ENCODE results near the gene AFAP1.

Gene AFAP1

DNA sequence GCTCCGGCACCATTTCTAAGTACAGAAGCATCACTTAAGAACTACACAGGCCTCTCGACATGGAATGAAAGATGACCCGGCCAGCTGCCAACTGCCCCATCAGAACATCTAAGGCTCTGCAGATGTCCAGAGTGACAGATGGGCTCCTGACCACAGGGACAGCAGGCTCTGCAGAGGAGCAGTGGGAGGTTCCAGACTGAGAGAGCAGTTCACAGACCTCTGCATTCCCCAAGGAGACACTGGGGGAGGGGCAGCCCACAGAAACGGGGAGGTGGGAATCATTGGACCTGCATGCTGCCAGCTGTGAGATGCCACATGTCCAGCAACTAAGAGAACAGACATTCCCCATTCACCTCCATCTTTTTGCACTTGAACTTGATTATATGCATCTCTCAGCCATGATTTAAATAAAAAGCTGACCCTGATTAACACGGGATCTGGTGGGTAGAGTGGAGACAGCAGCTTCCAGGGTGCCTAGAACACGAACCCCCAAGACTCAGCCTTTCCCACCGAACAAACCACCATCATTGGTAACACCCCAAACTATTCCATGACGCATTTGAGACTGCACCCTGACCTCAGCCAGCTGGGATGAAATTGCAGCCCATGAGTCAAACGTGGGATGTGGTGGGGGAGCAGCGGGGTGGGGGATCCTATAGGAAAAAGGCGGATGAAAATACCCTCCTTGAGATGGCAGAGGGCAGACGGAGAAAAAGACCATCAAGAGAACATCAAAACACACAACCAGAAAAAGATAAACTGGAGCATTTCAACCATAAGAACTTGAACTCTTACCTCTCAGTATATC, 47.2 kb downstream of the AFAP1 start:
- DNase-seq (ENCODE audit: low spot score), result no peak

DNA sequence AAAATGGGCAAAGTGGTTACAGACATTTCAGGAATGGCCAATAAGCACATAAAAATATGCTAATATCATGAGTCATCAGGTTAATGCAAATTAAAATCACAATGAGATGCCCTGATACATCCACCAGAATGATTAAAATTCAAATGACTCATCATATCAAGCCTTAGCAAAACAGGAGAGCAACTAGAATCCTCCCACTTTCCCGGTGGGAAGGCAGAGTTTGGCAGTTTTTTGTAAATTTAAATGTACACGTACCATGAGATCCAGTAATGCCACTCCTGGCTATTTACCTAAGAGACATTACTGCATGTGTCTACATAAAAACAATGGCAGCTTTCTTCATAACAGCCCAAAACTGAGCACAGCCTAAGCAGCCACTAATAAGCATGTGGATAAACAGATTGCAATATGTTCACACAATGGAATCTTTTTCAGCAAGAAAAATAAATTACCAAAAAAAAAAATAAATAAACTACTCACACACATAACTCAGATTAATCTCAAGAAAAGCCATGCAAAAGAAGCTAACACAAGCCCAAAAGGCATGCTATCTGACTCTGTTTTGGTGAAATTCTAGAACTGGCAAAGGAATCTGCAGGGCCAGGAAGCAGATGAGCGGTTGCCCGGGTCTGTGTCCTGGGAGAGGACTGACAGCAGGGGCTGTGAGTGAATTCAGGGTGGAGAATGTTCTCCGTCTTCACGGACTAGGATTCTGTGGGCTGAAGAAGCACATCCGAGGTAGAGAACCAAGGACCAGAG, 48.8 kb downstream of the AFAP1 start:
- no peak for DNase-seq (ENCODE audit: low spot score)

DNA sequence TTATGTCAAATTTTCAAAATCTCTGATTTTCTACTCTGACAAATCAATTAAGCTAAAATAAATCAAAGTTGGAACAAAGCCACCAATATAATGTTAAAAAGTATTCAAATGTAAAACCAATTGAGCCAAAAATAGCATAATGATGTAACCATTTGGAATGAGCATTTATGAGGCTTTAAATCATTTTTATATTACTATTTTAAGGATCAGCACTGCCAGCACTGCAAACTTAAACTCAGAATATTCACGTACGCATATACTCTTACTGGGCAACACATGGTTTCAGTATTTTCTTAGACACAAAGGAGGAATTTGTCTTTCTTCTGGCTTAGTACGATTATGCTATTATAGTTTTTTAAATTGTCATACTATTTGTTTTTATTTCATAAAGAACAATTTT, 52.2 kb downstream of the AFAP1 start:
- no peak for DNase-seq (ENCODE audit: low spot score)

DNA sequence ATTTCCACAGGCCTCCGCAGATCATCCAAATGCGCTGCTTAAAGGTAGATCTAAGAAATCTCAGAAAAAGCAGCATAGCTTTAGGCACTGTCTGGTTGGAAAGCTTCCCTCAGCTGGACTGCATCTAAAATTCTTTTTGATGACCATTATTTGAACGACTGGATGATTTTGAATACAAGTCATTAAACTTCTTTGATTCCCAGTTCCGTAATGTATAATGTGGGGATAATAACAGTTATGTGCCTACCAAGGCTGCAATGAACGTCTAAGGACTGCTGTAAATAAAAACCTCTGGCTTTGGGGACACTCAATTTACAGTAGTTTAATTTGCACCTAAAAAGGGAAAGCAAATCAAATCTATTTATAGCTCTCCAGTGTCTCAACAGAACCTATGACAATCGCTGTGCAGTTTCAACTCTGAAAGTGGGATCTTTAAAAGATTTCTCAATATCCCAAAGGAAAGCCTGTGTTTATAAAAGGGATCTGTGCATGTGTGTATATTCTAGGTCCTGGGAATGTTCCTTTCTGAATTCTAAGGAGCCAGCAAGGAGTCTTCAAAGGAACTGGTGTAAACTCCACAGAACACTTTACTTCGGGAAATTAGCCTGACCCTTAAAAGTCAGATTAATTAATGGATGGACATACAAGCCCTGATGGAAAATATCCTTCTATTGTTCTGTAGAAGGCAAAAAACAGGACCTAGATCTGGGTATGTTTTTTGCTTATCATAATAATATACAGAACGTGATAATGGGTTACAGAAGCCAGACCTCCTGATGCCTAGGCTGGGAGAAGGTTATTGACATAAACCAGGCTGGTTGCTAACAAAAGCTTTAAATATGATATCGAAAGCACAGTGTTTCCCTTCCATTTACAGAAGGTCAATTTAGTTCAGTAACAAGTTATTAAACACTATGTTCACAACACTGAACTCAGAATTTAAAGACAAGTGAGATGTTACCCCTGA, 53.4 kb downstream of the AFAP1 start:
- DNase-seq (ENCODE audit: low spot score), result no peak

DNA sequence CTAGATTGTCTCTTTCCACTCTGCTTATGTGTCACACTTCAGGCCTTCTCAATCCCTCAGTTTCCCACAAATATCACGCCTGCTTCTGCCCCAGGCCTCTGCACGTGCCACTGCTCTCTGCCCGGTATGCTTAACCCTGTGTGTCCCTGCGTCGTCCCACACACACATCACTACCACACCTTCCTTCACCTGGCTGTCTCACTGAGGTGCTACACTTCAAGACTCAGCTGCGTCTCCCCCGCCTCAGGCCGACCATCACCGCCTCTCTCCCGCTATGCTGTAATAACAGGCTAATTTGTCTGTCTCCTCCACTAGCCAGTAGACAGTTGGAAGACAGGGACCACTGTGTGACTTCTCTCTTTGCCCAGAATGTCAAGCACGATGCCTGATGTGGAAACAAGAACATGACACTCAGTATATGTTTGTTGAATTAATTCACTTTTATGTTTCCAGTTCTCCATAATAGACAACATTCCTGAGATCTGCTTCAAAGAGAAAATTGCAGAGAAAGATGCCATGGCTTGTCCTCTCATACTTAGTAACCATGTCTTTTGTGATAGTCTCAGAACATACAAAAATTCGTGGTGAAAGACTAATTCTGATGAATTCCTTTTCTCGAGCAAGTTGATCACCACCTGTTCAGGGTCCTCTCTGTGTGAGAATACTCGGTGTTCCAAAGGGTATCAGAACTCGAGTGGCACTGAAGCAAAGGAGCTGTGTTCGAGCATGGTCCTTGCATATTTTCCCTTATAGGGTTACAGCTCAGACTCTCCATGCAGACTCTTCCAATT, 54.2 kb downstream of the AFAP1 start:
- no peak for DNase-seq (ENCODE audit: low spot score)

DNA sequence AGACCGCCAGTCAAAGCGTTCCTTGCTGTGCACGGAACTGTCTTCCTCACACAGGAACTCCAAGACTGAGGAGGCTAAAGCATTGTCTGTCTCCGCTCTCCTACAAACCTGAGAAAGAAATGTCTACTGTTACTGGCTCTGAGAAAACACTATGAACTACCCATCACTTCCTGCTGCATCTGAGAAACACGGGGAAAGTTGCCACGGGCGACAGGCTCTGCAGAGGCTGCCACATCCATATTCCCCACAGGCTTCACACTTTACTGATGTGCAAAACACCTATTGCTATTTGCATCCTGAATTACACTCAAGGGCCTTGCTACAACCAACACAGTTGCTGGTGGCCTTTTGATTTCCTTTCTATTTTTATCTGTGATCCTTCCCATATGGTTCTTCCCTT, 59.0 kb downstream of the AFAP1 start:
- no peak for DNase-seq (ENCODE audit: low spot score)

DNA sequence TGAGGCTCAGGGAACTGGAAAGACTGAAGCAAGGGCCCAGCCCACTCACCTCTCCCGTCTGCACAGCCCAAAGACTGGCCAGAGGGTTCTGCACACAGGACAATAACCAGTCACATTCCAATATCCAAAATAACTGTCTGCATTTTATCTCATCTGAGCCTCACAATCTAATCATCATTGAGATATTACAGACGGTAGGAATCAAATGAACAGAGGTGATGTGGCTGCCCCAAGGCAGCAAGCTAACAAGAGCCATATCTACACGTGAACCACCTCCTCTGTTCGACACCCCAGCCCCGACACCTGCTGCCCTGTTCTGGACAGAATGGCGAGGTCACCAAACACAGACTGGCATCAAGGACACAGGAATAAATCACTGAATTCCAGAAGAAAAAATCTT, 60.5 kb downstream of the AFAP1 start:
- no peak for DNase-seq (ENCODE audit: low spot score)

DNA sequence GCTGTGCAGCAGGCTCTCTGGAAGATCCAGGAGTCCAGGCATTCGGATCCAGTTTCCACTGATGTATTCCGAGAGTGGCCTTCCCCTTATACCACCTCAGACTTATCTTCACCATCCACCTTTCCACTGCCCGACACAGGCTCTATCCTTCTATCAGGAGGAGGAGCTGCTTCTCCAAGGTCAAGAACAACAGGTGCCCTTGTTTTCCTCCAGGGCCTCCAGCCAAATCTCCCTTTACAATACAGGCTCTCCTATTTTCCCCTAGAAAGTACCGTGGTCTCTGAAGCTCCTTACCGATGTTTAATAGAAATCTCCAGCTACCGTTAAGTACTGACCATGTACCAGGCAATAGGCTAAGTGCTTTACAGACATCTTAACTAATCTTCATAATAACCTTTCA, 61.3 kb downstream of the AFAP1 start:
- DNase-seq (ENCODE audit: low spot score), result no peak

DNA sequence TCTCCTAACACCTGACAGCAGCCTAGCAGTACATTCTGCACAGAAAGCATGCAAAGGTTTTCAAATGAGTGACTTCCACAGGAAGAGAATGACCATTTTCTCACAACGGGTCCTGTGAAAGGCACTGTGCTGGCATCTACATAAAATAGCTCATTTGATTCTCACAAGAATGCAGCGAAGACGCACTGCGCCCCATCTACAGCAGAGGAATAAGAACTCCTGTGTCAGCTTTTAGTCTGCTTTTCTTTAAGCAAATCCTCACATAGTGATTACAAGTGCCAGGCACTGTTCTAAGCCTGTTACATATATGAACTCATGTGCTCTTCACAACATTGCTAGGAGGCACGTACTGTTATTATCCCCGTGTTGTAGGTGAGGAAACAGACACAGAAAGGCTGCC, 62.5 kb downstream of the AFAP1 start:
- DNase-seq (ENCODE audit: low spot score), result no peak

DNA sequence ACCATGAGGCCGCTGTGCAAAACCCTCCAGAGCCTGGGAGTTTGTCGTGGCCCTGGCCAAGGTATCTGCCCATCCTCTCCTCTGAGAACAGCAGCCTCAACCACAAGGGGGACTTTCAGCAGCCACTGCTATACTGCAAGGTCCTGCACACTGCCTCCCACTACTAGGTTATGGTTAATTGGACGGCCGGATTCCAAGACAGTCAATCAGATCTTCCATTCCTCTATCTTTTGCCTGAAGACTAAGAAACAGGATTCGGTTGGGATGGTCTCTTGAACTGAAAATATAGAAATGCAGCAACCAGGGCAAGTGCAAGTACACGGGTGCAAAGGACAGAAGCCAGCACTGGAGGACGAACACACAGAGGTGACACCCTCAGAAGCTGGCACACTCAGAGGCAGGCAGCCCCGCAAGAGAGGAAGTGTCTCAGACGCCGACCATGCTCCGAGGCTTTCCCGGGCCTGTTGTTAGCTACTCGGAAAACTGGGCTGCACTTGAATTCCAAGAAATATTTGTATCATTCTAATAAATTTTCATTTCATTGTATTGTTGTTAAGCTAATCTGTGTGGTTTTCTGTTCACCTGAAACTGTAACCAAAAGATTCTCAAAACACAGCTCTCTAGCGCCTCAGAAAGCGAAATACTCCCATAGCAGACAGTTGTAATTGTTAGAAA, 63.3 kb downstream of the AFAP1 start:
- DNase-seq (ENCODE audit: low spot score), result no peak

DNA sequence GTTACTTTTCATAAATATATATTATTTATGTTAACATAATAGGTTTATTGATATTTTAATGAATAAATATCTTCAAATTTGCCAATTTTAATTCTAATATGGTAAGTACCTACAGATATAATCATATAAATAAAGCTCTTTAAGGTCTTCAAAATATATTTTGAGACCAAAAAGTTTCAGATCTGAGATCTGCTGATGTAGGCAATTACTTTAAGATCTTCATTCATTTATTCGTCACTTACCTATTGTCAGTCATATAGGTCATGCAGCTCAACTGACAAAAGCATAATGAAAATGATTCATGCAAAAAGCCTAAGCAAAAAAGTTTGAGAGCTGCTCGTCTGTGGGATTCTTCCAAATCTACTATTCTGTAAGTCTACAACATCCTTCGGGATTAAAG, 64.8 kb downstream of the AFAP1 start:
- DNase-seq (ENCODE audit: low spot score), result no peak

DNA sequence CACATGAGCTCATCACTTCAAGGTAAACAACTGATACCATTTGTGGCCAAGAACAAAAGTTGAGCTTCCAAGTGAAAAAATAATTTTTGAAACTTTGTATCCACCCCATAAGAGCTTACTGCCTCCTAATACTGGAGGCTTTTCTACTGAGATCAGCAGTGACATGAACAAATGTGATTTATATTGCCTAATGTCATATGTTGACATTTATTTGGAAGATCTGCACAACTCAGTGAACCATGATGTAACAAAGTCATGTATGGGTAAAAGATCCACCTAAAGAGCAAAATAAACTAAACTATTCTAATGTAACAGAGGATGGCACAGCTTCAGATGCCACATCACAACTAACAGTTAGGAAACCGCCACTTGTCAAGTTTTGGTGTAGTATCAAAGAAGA, 65.8 kb downstream of the AFAP1 start:
- no peak for DNase-seq (ENCODE audit: low spot score)

DNA sequence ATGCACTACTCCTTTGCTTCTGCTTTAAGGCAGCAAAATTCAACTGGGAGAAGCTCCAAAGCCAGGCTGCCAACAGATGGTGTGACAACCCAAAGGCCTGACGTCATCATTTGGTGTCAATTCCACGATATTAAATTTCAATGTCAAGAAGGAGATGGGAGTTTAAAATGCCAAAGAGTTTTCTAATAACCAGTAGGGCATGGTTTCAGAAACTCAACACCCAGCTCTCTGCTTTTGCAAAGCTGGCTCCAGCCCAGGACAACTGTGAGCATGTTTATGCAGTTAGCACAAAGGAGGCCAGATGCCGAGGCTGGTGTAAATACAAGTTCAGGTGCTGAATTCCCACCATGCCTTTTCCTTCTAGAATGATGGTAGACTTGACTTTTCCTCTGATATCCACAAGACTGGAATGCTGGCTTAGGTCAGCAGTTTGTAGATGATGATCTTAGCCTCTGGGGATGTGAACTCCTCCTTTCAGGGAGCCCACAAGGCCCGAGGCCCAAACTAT, 67.3 kb downstream of the AFAP1 start:
- DNase-seq (ENCODE audit: low spot score), result no peak

DNA sequence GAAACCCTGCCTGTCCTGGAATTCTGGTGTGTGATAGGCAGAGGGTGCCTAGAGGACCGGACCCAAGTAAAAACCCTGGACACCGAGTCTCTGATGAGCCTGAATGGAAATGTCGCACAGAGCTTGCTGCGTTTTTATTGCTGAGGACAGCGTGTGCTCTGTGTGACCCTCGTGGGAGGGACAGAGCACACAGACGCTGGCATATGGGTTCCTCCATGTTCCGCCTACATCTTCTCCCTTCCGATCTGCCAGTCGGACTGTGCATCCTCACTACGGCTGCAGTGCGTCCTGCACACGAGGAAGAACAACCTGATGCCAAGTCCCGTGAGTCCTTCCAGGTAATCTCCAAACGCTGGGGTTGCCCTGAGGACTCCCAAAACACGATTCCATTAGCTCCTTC, 68.3 kb downstream of the AFAP1 start:
- no peak for DNase-seq (ENCODE audit: low spot score)

DNA sequence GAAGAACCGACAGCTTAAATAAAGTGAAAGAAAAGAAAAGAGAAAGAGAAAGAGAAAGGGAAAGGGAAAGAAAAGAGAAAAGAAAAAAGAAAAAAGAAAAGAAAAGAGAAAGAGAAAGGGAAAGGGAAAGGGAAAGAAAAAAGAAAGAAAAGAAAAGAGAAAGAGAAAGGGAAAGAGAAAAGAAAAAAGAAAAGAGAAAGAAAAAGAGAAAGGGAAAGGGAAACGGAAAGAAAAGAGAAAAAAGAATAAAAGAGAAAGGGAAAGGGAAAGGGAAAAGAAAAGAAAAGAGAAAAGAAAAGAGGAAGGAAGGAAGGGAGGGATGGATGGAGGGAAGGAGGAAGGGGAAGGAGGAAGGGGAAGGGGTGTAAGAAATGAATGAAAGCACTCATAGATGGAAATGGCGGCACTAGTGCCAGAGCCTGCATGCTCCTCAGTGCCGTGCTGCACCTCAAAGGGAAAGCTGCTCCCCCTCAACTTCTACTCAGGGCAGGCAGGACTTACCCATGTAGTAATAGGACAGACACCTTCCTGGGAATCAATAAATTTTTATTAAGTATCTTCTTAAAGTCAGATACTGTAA, 70.7 kb downstream of the AFAP1 start:
- no peak for DNase-seq (ENCODE audit: low spot score)

DNA sequence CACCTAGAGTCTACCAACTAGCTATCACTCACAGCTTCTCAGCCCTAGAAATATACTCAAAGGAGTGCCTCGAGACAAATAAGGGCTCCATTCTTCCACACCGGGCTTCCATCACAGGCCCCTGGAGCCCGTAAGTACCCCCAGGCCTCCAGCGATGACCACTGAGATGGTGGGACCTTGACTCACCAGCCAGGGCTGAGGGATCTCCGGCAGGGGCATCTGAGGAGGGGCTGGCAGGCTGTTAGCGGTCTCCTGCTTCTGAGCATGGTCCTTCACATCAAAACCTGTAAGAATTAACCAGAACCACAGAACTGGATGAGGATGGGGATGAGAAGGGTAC, 71.3 kb downstream of the AFAP1 start:
- DNase-seq (ENCODE audit: low spot score), result no peak

DNA sequence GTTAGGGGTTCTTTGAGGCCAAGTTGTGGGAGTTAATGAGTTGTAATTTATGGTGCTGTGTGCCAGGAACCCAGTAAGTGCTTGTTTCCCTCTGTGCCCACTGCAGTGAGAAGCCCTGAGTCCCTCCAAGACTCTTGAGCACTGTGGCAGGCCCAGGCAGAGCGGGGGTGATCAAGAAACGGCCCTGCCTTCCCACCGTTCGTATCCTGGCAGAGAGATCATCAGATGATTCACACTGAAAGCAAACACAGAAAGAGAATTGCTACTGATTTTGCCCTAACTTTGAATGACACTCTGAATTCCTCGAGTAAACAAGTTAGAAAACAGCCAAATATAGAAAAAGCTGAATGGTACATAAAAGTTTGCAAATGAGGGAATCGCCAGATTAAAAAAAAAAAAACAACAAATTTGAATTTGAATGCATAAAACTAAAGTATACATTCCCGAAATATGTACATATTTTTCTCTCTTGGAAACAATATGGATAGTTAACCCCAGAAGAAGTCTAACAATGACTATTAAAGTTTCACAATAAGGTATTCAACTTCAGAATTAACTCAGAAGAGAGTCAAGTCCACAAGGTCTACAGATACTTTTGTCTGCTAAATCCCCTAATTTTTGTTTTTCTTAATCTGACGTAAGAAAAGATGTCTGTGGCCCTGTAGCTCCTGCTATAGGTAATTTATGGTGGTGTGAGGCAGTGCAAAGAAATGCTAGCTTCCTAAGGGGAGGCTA, 71.8 kb downstream of the AFAP1 start:
- no peak for DNase-seq (ENCODE audit: low spot score)

DNA sequence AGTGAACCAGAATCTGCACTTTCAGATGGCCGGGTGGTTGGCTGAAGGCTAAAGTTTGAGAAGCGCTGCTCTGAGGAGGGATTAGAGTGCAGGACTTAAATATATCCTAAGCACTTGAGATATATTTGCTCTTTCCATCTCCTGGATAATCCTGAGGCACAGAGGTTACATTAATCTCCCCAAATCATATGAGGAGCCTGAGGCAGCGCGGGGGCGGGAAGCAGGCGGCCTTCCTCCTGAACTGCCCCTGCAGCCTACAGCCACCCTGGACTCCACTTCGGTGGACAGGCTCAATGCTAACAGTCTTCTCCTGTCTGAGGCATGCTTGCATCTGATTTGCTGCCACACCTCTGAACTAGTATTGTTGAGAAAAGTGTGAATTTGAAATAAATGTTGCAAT, 72.5 kb downstream of the AFAP1 start:
- DNase-seq (ENCODE audit: low spot score), result no peak

DNA sequence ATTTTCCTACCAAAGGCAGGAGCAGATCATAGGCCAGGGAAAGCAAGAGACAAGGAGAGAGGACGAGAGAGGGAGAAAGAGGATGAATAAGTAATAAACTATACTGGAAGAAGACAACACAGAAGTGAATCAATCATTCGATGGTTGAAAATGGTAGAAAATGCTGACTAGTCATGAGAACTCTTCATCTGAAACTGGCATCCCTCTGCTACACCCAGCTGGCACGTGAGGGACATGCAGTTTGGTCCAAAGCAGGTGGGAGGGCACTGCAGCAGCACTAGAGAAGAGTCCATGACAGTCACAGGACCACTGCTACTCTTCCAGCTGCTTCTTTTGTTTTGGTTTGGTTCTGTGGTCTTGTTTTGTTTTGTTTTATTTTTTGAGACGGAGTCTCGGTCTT, 74.1 kb downstream of the AFAP1 start:
- no peak for DNase-seq (ENCODE audit: low spot score)

DNA sequence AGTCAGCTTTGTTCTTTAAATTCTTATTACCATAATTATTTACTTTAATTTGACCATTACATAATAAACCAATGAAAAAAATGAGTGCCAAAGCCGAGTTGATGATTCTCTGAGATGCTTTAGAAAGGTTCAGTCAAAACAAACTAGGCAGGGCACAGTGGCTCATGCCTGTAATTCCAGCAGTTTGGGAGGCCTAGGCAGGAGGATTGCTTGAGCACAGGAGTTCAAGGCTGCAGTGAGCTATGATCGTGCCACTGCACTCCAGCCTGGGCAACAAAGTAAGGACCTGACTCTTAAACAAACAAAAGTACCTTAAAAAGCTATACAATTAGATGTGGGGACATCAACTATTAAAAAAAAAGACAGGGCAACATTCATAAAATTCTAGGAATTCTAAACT, 75.0 kb downstream of the AFAP1 start:
- no peak for DNase-seq (ENCODE audit: low spot score)

All from germinal center (tissue), 1 donor.